ENCODE measurements around the gene PAFAH1B2.

Gene PAFAH1B2

GRCh38 chr11:117143871-117144476 is at the start of gene PAFAH1B2:
TSS of gene PAFAH1B2 (plus strand) at chr11:117144287. CDS start at chr11:117152448, 8,161 bp downstream.
- Mint-ChIP-seq H3K36me3 (peaks cover 18 to 26% of the 10 kb centered on the region in 2 donors), H3K27ac (peak within 1 kb of the TSS; percentile 99), H3K27me3 (peaks cover 9 to 12% of the 10 kb centered on the region in 2 donors), H3K4me3 (peak within 1 kb of the TSS; percentile 96), H3K9me3 (no peaks in the 10 kb centered on the region), H3K4me1 (peaks cover 23 to 40% of the 10 kb centered on the region in 2 donors)
- DNase-seq: peak; percentile 94
- ATAC-seq (replicated peaks): peak; percentile 92 to 94

DNA sequence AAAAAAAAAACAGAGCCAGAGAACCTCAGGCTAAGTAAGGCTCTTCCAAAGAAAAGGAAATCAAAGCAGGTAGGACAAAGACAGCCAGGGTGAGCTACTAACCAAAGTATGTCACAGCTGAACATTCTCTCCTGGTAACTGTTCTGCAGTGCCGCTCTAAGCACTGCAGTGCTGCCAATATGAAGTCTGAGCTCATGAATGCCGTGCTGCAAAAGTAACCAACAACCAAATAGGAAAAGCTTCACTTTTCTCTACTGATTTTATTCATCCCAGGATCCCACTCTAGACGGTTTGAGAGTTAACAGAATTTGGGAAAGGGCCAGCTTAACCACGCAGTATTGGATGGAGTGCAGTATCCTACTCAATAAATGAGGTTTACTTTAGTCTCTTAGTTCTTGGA is 49.3 kb upstream of the PAFAH1B2 start:
- peaks cover 11 to 13% of the 10 kb centered on the region in 2 donors for H3K36me3 Mint-ChIP-seq
- DNase-seq: no peak
- peaks cover 4 to 8% of the 10 kb centered on the region in 2 donors for H3K9me3 Mint-ChIP-seq
- peaks cover 66 to 88% of the 10 kb centered on the region in 2 donors for H3K4me1 Mint-ChIP-seq
- H3K4me3 Mint-ChIP-seq: no peak overlapping the region
- no peak overlapping the region for H3K27ac Mint-ChIP-seq
- H3K27me3 Mint-ChIP-seq: no peaks in the 10 kb centered on the region
- no peak for ATAC-seq (replicated peaks)

GRCh38 chr11:117095284-117096161 is 48.6 kb upstream of the PAFAH1B2 start:
- peaks cover 4 to 8% of the 10 kb centered on the region in 2 donors for H3K9me3 Mint-ChIP-seq
- H3K4me3 Mint-ChIP-seq: peak overlapping the region; percentile 85 to 91
- peak overlapping the region; percentile 99 for H3K27ac Mint-ChIP-seq
- peaks cover 11 to 13% of the 10 kb centered on the region in 2 donors for H3K36me3 Mint-ChIP-seq
- H3K4me1 Mint-ChIP-seq: peaks cover 64 to 83% of the 10 kb centered on the region in 2 donors
- H3K27me3 Mint-ChIP-seq: no peaks in the 10 kb centered on the region
- DNase-seq: no peak
- no peak for ATAC-seq (replicated peaks)

DNA sequence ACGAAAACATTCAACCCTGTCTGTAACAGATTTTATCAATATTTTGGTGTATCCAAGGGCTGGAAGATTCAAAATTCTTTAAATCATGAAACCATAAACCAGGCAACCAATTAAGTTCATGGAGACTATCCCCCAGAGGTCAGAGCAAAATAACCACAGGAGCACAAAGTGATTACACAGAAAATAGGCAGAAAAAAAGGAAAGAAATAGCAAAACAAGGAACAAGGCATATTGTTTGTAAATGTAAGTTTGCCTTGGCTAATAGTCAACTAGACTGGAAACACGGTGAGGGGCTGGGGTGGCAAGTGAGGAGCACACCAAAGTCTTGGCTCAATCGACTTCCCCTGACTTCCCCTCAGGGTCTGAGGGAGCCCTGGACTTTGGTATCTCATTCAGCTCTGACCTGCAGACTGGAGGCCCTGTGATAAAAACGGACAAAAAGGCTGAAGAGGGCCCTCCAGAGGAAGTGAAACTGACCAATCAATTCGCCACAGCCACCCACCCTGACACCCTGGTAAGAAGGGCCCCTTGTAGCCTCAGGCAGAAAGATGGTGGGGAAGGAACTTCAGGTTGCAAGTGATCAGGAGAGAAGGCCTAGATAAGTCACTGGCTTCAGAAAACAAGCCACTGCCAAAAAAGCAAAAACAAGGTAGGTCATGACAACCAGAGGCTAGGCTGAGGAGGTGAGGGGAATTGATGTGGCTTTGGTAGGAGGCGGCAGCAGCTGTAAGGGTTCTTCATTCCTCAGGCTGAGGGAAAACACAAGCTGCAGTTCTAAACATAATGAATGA is 47.7 kb upstream of the PAFAH1B2 start:
- H3K27ac Mint-ChIP-seq: peak overlapping the region; percentile 99
- H3K36me3 Mint-ChIP-seq: peaks cover 11 to 13% of the 10 kb centered on the region in 2 donors
- H3K27me3 Mint-ChIP-seq: no peaks in the 10 kb centered on the region
- peaks cover 4 to 8% of the 10 kb centered on the region in 2 donors for H3K9me3 Mint-ChIP-seq
- DNase-seq (peak; percentile 56), ATAC-seq (replicated peaks) (peak; percentile 53 to 57)
- peak overlapping the region; percentile 85 to 91 for H3K4me3 Mint-ChIP-seq
- H3K4me1 Mint-ChIP-seq: peaks cover 61 to 78% of the 10 kb centered on the region in 2 donors

DNA sequence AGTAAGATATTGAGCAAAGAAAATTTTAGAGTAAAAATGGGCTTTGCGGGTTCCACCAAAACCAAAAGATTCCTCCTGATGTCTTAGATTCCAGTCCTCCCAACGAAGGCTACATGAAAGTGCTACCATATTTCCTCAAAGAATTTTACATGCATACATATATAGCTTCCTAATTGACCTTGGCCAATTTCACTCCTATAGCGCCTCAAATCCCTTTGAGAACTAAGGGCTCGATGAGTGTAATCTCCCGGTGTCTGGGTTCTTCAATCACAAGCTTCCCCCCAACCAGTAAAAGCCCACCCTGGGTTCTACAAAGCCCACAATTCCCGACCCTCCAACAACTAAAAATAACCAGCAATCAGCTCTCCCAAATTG is 47.1 kb upstream of the PAFAH1B2 start:
- H3K36me3 Mint-ChIP-seq: peaks cover 7 to 9% of the 10 kb centered on the region in 2 donors
- DNase-seq (no peak), ATAC-seq (replicated peaks) (no peak)
- peaks cover 3 to 4% of the 10 kb centered on the region in 2 donors for H3K9me3 Mint-ChIP-seq
- no peaks in the 10 kb centered on the region for H3K27me3 Mint-ChIP-seq
- peak overlapping the region; percentile 85 to 91 for H3K4me3 Mint-ChIP-seq
- H3K27ac Mint-ChIP-seq: peak overlapping the region; percentile 99
- peaks cover 58 to 73% of the 10 kb centered on the region in 2 donors for H3K4me1 Mint-ChIP-seq

- ATAC-seq (replicated peaks) (peak; percentile 32 to 38), DNase-seq (peak; percentile 37)
- Mint-ChIP-seq H3K36me3 (peaks cover 2 to 3% of the 10 kb centered on the region in 2 donors), H3K4me3 (peak overlapping the region; percentile 85 to 91), H3K27me3 (no peaks in the 10 kb centered on the region), H3K9me3 (no peaks in the 10 kb centered on the region), H3K4me1 (peaks cover 53 to 66% of the 10 kb centered on the region in 2 donors), H3K27ac (peak overlapping the region; percentile 99)
Observed at GRCh38 chr11:117097389-117098268, 46.5 kb upstream of the PAFAH1B2 start.

- Mint-ChIP-seq H3K27me3 (no peaks in the 10 kb centered on the region), H3K36me3 (no peaks in the 10 kb centered on the region), H3K27ac (peak within 1 kb of the TSS; percentile 99), H3K4me1 (peaks cover 46 to 57% of the 10 kb centered on the region in 2 donors), H3K9me3 (no peaks in the 10 kb centered on the region), H3K4me3 (peak within 1 kb of the TSS; percentile 85 to 91)
- ATAC-seq (replicated peaks) (peak; percentile 80 to 87), DNase-seq (peak; percentile 88)
Observed at GRCh38 chr11:117098269-117099232, 45.5 kb upstream of the PAFAH1B2 start, which contains the start of gene SIK3. TSS of gene SIK3 (minus strand) at chr11:117098428. CDS start at chr11:117098415, 13 bp downstream.

- no peaks in the 10 kb centered on the region for H3K27me3 Mint-ChIP-seq
- DNase-seq: no peak
- H3K36me3 Mint-ChIP-seq: no peaks in the 10 kb centered on the region
- H3K4me1 Mint-ChIP-seq: peaks cover 43 to 46% of the 10 kb centered on the region in 2 donors
- ATAC-seq (replicated peaks): no peak
- H3K27ac Mint-ChIP-seq: peak overlapping the region; percentile 99
- no peaks in the 10 kb centered on the region for H3K9me3 Mint-ChIP-seq
- H3K4me3 Mint-ChIP-seq: peak overlapping the region in 1 of 2 donors; percentile 56
Observed at GRCh38 chr11:117099696-117100095, 44.4 kb upstream of the PAFAH1B2 start.

- DNase-seq: no peak
- Mint-ChIP-seq H3K27ac (peak overlapping the region; percentile 6), H3K4me3 (no peak overlapping the region), H3K4me1 (peaks cover 35 to 37% of the 10 kb centered on the region in 2 donors), H3K36me3 (no peaks in the 10 kb centered on the region), H3K9me3 (no peaks in the 10 kb centered on the region), H3K27me3 (no peaks in the 10 kb centered on the region)
- no peak for ATAC-seq (replicated peaks)
Observed at GRCh38 chr11:117100556-117100955, 43.5 kb upstream of the PAFAH1B2 start.

DNA sequence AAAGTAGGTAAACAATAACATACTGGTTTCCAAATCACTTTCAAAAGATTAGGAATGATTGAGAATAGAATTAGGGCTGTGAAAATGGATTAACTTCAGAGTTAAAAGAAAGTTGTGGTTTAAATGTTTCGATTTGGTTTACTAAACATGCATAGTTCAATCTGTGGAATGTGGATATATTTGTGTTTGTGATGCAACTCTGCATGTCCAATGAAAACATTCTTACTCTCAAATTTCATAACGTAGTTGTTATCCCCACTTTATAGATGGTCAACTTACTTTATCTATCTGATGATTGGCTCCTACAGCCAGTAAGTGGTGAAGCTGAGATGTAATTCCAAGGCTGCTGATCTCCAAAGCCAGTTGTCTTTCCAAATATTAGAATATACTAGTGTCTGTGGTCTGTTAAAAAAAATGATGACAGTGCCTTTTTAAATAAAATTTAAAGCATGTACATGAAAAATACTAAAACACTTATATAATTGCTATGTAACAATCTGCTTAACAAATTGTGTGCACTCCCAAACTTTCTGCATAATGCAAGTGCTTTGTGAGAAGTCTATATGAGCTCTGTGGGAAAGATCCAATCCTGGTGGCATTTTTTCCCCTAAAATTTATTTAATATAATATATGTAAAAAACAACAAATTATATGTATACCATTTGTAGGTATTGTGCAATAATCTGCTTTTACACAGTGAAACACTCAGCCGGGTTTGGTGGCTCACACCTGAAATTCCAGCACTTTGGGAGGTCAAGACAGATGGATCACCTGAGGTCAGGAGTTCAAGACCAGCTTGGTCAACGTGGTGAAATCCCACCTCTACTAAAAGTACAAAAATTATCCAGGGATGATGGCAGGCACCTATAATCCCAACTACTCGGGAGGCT is 36.1 kb upstream of the PAFAH1B2 start:
- H3K36me3 Mint-ChIP-seq: no peaks in the 10 kb centered on the region
- H3K27ac Mint-ChIP-seq: no peak overlapping the region
- peaks cover 2 to 6% of the 10 kb centered on the region in 2 donors for H3K4me1 Mint-ChIP-seq
- H3K27me3 Mint-ChIP-seq: no peaks in the 10 kb centered on the region
- DNase-seq (no peak), ATAC-seq (replicated peaks) (no peak)
- no peaks in the 10 kb centered on the region for H3K9me3 Mint-ChIP-seq
- no peak overlapping the region for H3K4me3 Mint-ChIP-seq

- Mint-ChIP-seq H3K27me3 (no peaks in the 10 kb centered on the region), H3K4me3 (no peak overlapping the region), H3K36me3 (no peaks in the 10 kb centered on the region), H3K4me1 (peaks cover 2 to 6% of the 10 kb centered on the region in 2 donors), H3K9me3 (no peaks in the 10 kb centered on the region), H3K27ac (no peak overlapping the region)
- DNase-seq (no peak), ATAC-seq (replicated peaks) (no peak)
Observed at GRCh38 chr11:117110294-117110950, 33.7 kb upstream of the PAFAH1B2 start.

Data from stimulated activated naive B cell treated with anti-CD40 and anti-IgM and Interleukin-4, amounts not matched to agents 10 μg/mL and 1 μg/mL and 100 μg/mL, for 72 hours (primary cell).